ENCODE results near the gene SORBS2.
A peak's percentile ranks its signal among the peaks of the same experiment; 100 is the strongest.
"Not testable (repeated sequence)": the region's sequence is repeated elsewhere in the genome, so short reads cannot be mapped to it uniquely, and the experiment has no call there.

Gene SORBS2, protein sequence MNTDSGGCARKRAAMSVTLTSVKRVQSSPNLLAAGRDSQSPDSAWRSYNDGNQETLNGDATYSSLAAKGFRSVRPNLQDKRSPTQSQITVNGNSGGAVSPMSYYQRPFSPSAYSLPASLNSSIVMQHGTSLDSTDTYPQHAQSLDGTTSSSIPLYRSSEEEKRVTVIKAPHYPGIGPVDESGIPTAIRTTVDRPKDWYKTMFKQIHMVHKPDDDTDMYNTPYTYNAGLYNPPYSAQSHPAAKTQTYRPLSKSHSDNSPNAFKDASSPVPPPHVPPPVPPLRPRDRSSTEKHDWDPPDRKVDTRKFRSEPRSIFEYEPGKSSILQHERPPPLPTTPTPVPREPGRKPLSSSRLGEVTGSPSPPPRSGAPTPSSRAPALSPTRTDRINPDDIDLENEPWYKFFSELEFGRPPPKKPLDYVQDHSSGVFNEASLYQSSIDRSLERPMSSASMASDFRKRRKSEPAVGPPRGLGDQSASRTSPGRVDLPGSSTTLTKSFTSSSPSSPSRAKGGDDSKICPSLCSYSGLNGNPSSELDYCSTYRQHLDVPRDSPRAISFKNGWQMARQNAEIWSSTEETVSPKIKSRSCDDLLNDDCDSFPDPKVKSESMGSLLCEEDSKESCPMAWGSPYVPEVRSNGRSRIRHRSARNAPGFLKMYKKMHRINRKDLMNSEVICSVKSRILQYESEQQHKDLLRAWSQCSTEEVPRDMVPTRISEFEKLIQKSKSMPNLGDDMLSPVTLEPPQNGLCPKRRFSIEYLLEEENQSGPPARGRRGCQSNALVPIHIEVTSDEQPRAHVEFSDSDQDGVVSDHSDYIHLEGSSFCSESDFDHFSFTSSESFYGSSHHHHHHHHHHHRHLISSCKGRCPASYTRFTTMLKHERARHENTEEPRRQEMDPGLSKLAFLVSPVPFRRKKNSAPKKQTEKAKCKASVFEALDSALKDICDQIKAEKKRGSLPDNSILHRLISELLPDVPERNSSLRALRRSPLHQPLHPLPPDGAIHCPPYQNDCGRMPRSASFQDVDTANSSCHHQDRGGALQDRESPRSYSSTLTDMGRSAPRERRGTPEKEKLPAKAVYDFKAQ (N-terminal part only)

GRCh38 chr4:185811509-185812364, at the start of gene SORBS2:
Gene SORBS2, minus strand, starts transcription at chr4:185812194. Its CDS starts 121,623 bp downstream, at chr4:185690571.
- DNase-seq (ENCODE audit: low read depth, low spot score) = no peak

DNA sequence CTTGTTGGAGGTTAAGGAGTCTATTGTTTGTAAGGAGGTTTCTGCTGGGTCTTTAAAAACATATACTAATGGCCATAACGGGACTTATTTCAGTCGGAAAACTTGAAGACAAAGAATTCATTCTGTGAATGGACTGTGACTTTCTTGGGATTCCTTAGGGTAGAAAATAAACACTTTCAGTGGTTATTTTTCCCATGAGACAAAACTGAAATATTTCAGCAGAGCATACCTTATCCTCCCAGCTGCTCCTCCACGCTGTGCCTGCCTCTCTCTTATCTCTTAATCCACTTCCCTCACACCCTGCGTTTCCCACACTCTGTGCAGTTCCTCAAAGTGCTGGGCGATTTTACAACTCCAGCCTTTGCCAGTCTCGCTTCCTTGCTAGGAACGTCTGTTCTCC, 47.1 kb upstream of the SORBS2 start:
- no peak for DNase-seq (ENCODE audit: low read depth, low spot score)

GRCh38 chr4:185857561-185857960, 45.6 kb upstream of the SORBS2 start:
- DNase-seq (ENCODE audit: low read depth, low spot score) = not testable (repeated sequence)

DNA sequence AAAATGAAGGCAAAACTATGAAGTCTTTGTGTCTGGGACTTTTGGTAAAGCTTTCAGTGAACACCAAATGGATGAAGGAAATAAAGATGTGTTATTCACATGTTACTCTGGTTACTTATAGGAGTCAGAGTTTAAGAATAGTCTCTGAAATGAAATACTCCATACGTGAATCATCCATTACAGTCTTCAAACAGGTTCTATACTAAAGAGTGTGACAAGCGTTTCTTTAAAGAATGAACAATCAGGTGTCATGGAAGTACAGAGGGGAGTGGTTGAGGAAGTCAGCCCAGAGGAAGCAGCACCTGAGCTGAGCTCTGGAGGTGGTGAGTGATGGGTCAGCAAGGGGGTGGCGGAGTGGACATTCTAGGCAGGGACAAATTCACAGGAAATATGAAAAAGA, 41.8 kb upstream of the SORBS2 start:
- no peak for DNase-seq (ENCODE audit: low read depth, low spot score)

GRCh38 chr4:185852961-185853360, 41.0 kb upstream of the SORBS2 start:
- no peak for DNase-seq (ENCODE audit: low read depth, low spot score)

GRCh38 chr4:185849664-185850550, 37.9 kb upstream of the SORBS2 start:
- no peak for DNase-seq (ENCODE audit: low read depth, low spot score)

DNA sequence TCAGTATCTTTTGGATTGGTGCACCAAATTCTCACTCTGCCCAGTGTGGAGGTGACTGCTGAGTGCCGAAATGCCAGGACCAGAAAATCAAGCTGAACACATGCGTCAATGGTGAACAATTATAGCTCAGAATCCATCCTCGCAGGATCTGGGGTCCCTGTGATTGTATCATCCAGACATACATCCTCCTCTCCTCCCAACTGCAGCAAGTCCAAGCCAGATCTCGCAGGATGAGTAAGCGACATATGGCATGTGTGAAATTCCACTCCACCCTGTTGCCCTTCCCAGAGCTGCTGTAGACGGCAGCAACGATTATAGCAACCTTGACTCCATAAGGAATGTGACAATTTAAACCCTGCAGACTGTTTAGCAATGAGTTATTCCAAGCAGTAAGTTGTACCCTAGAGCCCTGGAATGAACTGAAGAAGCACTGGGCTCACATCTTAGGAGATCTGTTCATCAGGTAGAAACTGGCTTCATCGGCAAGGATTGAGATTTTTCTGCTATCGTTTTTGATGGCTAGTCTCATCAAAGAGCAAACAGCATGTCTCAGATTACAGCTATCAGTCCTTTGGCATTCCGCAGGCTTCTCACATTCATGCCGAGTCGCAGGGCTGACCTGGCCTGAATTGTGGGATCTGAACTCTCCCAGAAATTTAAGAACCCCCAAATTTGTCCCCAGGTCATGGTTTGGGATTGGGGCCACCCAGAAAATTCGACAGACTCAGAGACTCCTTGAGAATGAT, 35.5 kb upstream of the SORBS2 start:
- no peak for DNase-seq (ENCODE audit: low read depth, low spot score)

DNA sequence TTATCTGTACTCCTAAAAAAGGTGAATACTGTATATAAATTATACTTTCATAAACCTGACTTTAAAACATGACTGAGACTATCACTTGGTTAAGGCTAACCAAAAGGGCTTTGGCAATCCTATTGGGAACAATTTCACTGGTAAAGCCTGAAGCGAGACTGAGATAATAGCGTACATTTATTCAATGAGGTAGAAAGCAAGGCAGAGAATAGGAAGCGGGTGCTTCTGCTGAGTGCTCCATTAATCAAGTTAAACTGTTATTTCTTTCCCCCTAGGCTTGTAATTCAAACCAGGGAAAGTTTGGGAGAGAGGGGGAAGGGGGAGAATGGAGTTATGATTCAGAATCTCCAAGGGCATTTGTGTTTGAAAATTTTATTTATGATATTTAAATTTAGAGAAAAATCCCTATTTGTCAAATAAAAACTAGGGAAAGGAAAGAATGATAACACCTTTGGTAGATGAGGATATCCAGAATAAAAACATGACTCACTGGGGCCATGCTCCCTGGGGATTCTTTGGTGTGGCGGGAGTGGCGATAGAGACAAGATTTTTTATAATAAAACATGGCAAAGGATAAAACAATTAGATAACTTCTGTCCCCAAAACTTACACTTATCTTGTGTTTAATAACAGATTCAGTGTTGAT, 34.6 kb upstream of the SORBS2 start:
- no peak for DNase-seq (ENCODE audit: low read depth, low spot score)

- DNase-seq (ENCODE audit: low read depth, low spot score) = no peak
These were observed 34.0 kb upstream of the SORBS2 start for GRCh38 chr4:185845966-185846365.

GRCh38 chr4:185841451-185841850, 29.5 kb upstream of the SORBS2 start:
- DNase-seq (ENCODE audit: low read depth, low spot score) = no peak

GRCh38 chr4:185840953-185841352, 29.0 kb upstream of the SORBS2 start:
- no peak for DNase-seq (ENCODE audit: low read depth, low spot score)

DNA sequence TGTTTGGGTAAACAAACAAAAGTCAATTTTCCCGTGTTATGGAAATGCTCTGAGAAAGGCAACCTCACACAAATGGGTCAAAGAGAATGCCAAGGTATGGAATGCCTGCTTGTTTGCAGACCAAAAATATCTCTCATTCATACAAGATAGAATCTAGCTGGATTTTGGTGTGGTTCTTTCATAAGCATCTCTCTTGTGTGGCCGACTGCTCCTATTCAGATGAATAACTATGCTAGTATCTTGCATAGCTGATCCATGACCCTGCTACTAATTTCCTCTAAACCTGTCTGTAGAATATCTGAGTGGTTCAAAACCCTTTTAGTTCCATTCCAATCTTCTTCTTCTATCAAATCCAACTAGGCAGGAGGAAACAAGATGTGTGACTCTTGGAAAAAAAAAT, 28.2 kb upstream of the SORBS2 start:
- DNase-seq (ENCODE audit: low read depth, low spot score) = no peak

DNA sequence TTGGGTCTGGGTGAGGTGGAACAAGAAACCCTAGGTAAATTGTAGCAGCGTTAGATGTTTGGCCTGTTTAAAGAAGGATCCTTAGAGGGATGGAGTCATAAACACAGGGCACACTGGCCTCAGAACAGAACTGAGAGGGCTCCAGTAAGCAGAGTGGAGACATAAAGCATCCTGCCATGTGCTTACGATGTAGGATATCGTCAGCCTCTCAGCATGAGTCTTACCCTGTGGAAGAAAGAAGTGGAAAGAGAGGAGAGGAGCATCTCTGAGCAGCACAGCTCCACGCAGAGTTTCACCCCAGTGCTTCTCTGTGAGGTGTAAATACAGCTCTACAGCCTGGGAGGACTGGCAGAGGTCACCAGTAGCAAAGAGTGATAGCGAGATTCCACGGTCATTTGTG, 27.8 kb upstream of the SORBS2 start:
- DNase-seq (ENCODE audit: low read depth, low spot score) = peak; percentile 75

DNA sequence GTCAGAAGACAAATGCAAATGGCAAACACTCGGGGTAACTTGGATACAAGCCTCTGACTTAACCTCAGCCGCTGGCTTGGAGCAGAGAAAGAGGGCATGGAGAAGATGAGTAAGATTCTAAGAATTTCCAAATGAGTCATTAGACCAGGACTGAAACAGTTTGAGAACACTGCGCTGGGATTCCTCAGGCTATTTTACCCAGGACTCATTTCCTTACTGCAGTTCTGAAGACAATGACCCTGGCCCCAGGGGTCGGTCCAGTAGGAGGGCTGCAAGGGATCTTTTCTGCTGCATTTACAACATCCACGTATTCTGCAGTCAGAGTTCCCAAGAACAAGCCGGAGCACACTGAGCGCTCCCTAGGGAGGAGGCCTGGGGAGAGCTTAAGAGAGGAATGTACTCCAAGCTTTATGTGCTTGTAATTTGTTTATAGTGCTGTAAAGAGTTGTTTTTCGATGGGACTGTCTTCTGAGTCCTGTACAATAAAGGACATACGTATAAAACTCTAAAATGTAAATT, 27.3 kb upstream of the SORBS2 start:
- peak; percentile 92 for DNase-seq (ENCODE audit: low read depth, low spot score)

GRCh38 chr4:185838514-185839193, 26.7 kb upstream of the SORBS2 start:
- DNase-seq (ENCODE audit: low read depth, low spot score) = no peak

GRCh38 chr4:185838104-185838452, 26.1 kb upstream of the SORBS2 start:
- DNase-seq (ENCODE audit: low read depth, low spot score) = no peak

GRCh38 chr4:185837415-185838103, 25.6 kb upstream of the SORBS2 start:
- DNase-seq (ENCODE audit: low read depth, low spot score) = no peak
